GM23338 (cell line): ENCODE data around the gene AFF2. TPM values are rescaled to one million over a fixed set of nuclear protein-coding genes. Genes with fewer than 3 reads are reported as not detected.

Experiments used
- ATAC-seq: fragments of 200-7000 bp; cut with Tn5 transposase; 3 replicates; pipeline ENCODE4 v1.9.1; 2020
- DNase-seq: peaks from one replicate; pipeline ENCODE4 v3.0.0-alpha.2; 2015; ENCODE audit warnings: low spot score
- H2AFZ ChIP-seq: fragments of 200-600 bp; sonication (generic); 2 replicates; pipeline ENCODE4 v1.8.0; 2016; ENCODE audit warnings: antibody characterized with exemption, mild to moderate bottlenecking, moderate library complexity
- H3F3A ChIP-seq: fragments of 200-600 bp; sonication (generic); replicated peaks from 2 replicates; pipeline ENCODE4 v1.8.0; 2017; ENCODE audit warnings: antibody characterized with exemption, mixed run types, low read depth
- H3K27ac ChIP-seq: fragments of 200-600 bp; sonication (generic); 2 replicates; pipeline ENCODE4 v1.6.1; 2016; ENCODE audit warnings: low read depth
- H3K27me3 ChIP-seq: fragments of 200-600 bp; sonication (generic); 2 replicates; pipeline ENCODE4 v1.8.0; 2016; ENCODE audit warnings: mild to moderate bottlenecking, mixed run types, moderate library complexity; ENCODE audit not compliant: insufficient read depth
- H3K36me3 ChIP-seq: fragments of 200-600 bp; sonication (generic); 2 replicates; pipeline ENCODE4 v1.8.0; 2016; ENCODE audit warnings: mild to moderate bottlenecking; ENCODE audit not compliant: insufficient read depth
- H3K4me1 ChIP-seq: fragments of 200-600 bp; sonication (generic); 2 replicates; pipeline ENCODE4 v1.8.0; 2016; ENCODE audit warnings: mild to moderate bottlenecking, moderate library complexity; ENCODE audit not compliant: insufficient read depth
- H3K4me2 ChIP-seq: fragments of 200-600 bp; sonication (generic); 2 replicates; pipeline ENCODE4 v1.7.1; 2017; ENCODE audit warnings: mixed run types
- H3K4me3 ChIP-seq: fragments of 200-600 bp; sonication (generic); 2 replicates; pipeline ENCODE4 v1.6.1; 2016; ENCODE audit warnings: mixed run types
- H3K79me2 ChIP-seq: fragments of 200-600 bp; sonication (generic); replicated peaks from 2 replicates; pipeline ENCODE4 v1.8.0; 2017; ENCODE audit warnings: mild to moderate bottlenecking; ENCODE audit not compliant: insufficient read depth
- H3K9me2 ChIP-seq: fragments of 200-600 bp; sonication (generic); 2 replicates; pipeline ENCODE4 v1.8.0; 2017; ENCODE audit not compliant: insufficient read depth
- H4K20me1 ChIP-seq: fragments of 200-600 bp; sonication (generic); replicated peaks from 2 replicates; pipeline ENCODE4 v1.8.0; 2017; ENCODE audit warnings: mild to moderate bottlenecking; ENCODE audit not compliant: insufficient read depth
- H3K27ac Mint-ChIP-seq: 2 replicates; pipeline ENCODE4 v1.8.0; 2020; ENCODE audit warnings: inconsistent platforms, mild to moderate bottlenecking, moderate library complexity, mixed read lengths
- H3K27me3 Mint-ChIP-seq: 3 replicates; pipeline ENCODE4 v1.8.0; 2022; ENCODE audit warnings: low read depth, mild to moderate bottlenecking, moderate library complexity, mixed read lengths, inconsistent platforms; ENCODE audit not compliant: insufficient read depth, poor library complexity
- H3K36me3 Mint-ChIP-seq: 3 replicates; pipeline ENCODE4 v1.8.0; 2021; ENCODE audit warnings: low read depth, mild to moderate bottlenecking, inconsistent platforms, moderate library complexity, mixed read lengths
- H3K4me1 Mint-ChIP-seq: 3 replicates; pipeline ENCODE4 v1.8.0; 2020; ENCODE audit warnings: mild to moderate bottlenecking, inconsistent platforms, mixed read lengths
- H3K4me3 Mint-ChIP-seq: 3 replicates; pipeline ENCODE4 v1.8.0; 2021; ENCODE audit warnings: moderate library complexity, mild to moderate bottlenecking, inconsistent platforms, mixed read lengths
- H3K9me3 Mint-ChIP-seq: 3 replicates; pipeline ENCODE4 v1.8.0; 2020; ENCODE audit warnings: moderate library complexity, mild to moderate bottlenecking, inconsistent platforms, mixed read lengths
- CTCF ChIP-seq, 2 experiments: fragments of 200-600 bp in 1 of 2; sonication (generic) in 1 of 2; conservative IDR thresholded peaks; 2 replicates each; pipeline versions ENCODE4 v1.5.1 to v1.6.1; 2016 to 2017; ENCODE audit warnings: antibody characterized with exemption in 2 of 2, low read depth in 2 of 2, mild to moderate bottlenecking in 2 of 2, moderate library complexity in 1 of 2
- EZH2phosphoT487 ChIP-seq: fragments of 200-600 bp; sonication (generic); IDR thresholded peaks from one replicate; pipeline ENCODE4 v1.8.1; 2018; ENCODE audit warnings: antibody characterized with exemption; ENCODE audit not compliant: unreplicated experiment
- NANOG ChIP-seq: IDR thresholded peaks from 2 replicates; pipeline ENCODE4 v1.6.1; 2016; ENCODE audit warnings: antibody characterized with exemption, borderline replicate concordance
- POLR2AphosphoS5 ChIP-seq: IDR thresholded peaks from 2 replicates; pipeline ENCODE4 v1.6.1; 2016; ENCODE audit warnings: antibody characterized with exemption, low read depth
- REST ChIP-seq: IDR thresholded peaks from one replicate; pipeline ENCODE4 v1.6.1; 2018; ENCODE audit warnings: antibody characterized with exemption; ENCODE audit not compliant: unreplicated experiment
- STAT1 ChIP-seq: IDR thresholded peaks from one replicate; pipeline ENCODE4 v1.6.1; 2016; ENCODE audit warnings: antibody characterized with exemption; ENCODE audit not compliant: unreplicated experiment
- ZNF114 ChIP-seq: fragments of 250-450 bp; sonication (Bioruptor Pico); IDR thresholded peaks from 2 replicates; pipeline ENCODE4 v1.5.0; 2020; ENCODE audit warnings: mild to moderate bottlenecking, moderate library complexity
- ZNF331 ChIP-seq: fragments of 250-450 bp; sonication (Bioruptor Pico); IDR thresholded peaks from 2 replicates; pipeline ENCODE4 v1.5.0; 2020; ENCODE audit warnings: low read depth, mild to moderate bottlenecking, moderate library complexity
- polyA plus RNA-seq: library from polyadenylated mRNA; unstranded; fragments of >200 nt; fragmentation: Nextera tagmentation; extraction: Ambion mirVana; gene quantifications from 2 replicates; pipeline ENCODE4 v1.2.1, GENCODE V29; 2016
- total RNA-seq: library from RNA; depleted of rRNA; stranded (reverse); fragments of >200 nt; shearing (Covaris generic); gene quantifications from 2 replicates; pipeline ENCODE4 v1.2.3, GENCODE V29; 2014

Gene AFF2
- total and polyA plus RNA-seq, 2 experiments from 2014 or later: 1.6 to 5.8 TPM

- Histone ChIP-seq H3K4me2 (no peak overlapping the region), H3K4me3 (no peak overlapping the region), H3K9me2 (no peaks in the 10 kb centered on the region), H3K27ac (no peak overlapping the region), H3K27me3 (no peaks in the 10 kb centered on the region), H3F3A (no peaks in the 10 kb centered on the region), H3K36me3 (no peaks in the 10 kb centered on the region), H4K20me1 (no peaks in the 10 kb centered on the region), H3K79me2 (no peaks in the 10 kb centered on the region), H3K4me1 (no peaks in the 10 kb centered on the region), H2AFZ (no peak overlapping the region)
- H3K4me1 Mint-ChIP-seq: peaks cover 6% of the 10 kb centered on the region; the same call in 2 of the 3 replicates
- ATAC-seq (no peak), DNase-seq (no peak)
- no peak for TF ChIP-seq NANOG
- no peak for TF ChIP-seq ZNF331 (CRISPR knock-in tag)
- TF ChIP-seq EZH2phosphoT487: no peak
- no peak for TF ChIP-seq POLR2AphosphoS5
- TF ChIP-seq ZNF114 (CRISPR knock-in tag): no peak
- H3K27ac Mint-ChIP-seq: no peak overlapping the region
- H3K27me3 Mint-ChIP-seq: peaks cover under 1% of the 10 kb centered on the region
- no peak overlapping the region for H3K4me3 Mint-ChIP-seq
- no peaks in the 10 kb centered on the region for H3K36me3 Mint-ChIP-seq
- H3K9me3 Mint-ChIP-seq: no peaks in the 10 kb centered on the region
Measured at GRCh38 chrX:148915474-148915873, 415.1 kb downstream of the AFF2 start.

GRCh38 chrX:148917441-148917840, 417.0 kb downstream of the AFF2 start:
- Histone ChIP-seq H3F3A (no peaks in the 10 kb centered on the region), H4K20me1 (no peaks in the 10 kb centered on the region), H3K4me2 (no peak overlapping the region), H3K9me2 (no peaks in the 10 kb centered on the region), H3K4me3 (no peak overlapping the region), H3K36me3 (no peaks in the 10 kb centered on the region), H3K79me2 (no peaks in the 10 kb centered on the region), H2AFZ (no peak overlapping the region), H3K27me3 (no peaks in the 10 kb centered on the region), H3K4me1 (no peaks in the 10 kb centered on the region), H3K27ac (no peak overlapping the region)
- no peak overlapping the region for H3K4me3 Mint-ChIP-seq
- H3K36me3 Mint-ChIP-seq: no peaks in the 10 kb centered on the region
- no peak for TF ChIP-seq REST
- TF ChIP-seq STAT1: no peak
- TF ChIP-seq CTCF (conservative IDR thresholded peaks at IDR 0.05; ENCODE audit: low read depth in 2 of 2): no peak
- H3K27me3 Mint-ChIP-seq: no peaks in the 10 kb centered on the region
- DNase-seq (no peak), ATAC-seq (no peak)
- no peaks in the 10 kb centered on the region for H3K9me3 Mint-ChIP-seq
- H3K27ac Mint-ChIP-seq: no peak overlapping the region
- peaks cover 6% of the 10 kb centered on the region; the same call in 2 of the 3 replicates for H3K4me1 Mint-ChIP-seq
